ENCODE measurements around the gene MBD5.

MBD5 gene

DNA sequence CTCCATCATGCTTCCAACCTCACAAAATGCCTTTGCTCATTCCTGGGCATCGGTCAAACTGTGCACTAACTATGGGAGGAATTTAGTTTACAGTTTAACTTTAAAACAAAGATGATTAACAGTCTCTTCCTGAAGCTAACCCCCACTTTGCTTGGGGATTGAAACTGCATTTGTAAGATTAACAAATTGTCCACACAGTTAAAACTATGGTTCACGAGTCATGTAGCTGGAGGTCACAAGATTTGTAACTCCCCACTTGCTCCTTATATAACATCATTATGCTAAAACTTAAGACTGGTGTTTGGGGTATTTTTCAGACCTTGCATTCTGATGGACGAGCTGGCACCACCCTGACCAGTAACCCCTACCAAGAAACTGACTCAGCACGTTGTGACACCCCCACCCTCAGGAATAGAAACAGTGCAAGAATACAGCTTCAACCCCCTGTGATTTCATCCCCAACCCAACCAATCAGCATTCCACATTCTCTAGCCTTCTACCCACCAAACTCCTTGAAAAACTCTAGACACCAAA is 252.3 kb downstream of the MBD5 start:
- intact Hi-C loops (cut with DNase I) = no loop called here

DNA sequence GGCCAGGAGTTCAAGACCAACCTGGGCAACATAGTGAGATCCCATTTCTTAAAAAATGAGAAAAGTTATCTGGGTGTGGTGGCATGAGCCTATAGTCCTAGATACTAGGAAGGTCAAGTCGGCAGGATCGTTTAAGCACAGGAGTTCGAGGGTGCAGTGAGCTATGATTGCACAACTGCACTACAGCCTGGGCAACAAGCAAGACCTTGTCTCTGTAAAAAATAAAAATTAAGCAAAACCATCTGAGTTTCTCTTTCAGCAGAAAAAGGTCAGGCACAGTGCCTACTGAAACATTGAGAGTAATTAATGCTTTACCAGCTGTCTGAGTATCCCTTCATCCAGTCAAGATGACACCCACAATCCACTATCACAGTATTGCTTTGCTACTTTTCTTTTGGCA is 258.3 kb downstream of the MBD5 start:
- intact Hi-C loops (cut with DNase I) = no loop called here
- no peak for DNase-seq

More for the DNA sequence above, 252.3 kb downstream of the MBD5 start:
- no peak for DNase-seq

DNA sequence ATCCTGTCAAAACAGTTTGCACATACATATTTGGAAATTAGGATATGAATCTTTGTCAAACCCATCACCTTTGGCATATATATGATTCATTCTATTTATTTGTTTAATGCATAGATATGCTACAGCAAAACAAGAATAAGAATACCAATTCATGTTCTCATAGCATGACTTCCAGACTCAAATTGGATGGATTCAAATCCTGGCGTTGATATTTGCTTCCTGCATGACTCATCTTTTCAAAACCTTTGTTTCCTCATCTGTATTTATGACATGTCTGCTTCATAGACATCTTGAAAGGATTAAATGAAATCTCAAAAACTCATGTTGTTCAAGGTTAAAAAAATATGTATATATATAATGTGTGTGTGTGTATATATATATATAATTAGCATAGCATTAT is 261.3 kb downstream of the MBD5 start:
- no peak for DNase-seq
- intact Hi-C loops (cut with DNase I) = no loop called here

DNA sequence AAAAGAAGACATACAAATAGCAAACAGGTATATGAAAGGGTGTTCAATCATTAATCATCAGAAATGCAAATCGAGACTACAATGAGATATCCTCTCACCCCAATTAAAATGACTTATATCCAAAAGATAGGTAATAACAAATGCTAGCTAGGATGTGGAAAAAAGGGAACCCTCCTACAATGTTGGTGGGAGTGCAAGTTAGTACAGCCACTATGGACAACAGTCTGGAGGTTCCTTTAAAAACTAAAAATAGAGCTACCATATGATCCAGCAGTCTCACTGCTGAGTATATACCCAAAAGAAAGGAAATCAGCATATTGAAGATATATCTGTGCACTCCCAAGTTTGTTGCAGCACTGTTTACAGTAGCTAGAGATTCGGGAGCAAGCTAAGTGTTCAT is 271.5 kb downstream of the MBD5 start:
- intact Hi-C loops (cut with DNase I) = no loop called here
- DNase-seq = no peak

DNA sequence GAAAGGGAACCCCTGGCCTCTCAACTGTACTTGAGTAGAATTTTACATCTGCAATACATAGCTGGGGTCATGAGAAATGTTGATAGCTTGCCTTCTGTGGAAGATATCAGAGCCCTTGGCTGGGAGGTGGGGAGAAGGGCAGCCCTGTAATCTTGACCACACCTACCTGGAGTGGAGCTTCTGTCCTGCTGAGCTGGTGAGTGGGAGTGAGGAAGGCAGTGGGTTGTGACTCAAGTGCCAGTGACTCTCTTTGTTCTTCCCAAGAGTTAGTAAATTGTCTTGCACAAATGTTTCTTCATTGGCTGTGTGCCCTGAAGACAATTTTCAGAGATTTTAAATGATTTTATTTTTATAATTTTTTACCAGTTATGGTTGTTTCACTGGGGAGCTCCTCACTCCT is 277.3 kb downstream of the MBD5 start:
- intact Hi-C loops (cut with DNase I) = no loop called here
- no peak for DNase-seq

DNA sequence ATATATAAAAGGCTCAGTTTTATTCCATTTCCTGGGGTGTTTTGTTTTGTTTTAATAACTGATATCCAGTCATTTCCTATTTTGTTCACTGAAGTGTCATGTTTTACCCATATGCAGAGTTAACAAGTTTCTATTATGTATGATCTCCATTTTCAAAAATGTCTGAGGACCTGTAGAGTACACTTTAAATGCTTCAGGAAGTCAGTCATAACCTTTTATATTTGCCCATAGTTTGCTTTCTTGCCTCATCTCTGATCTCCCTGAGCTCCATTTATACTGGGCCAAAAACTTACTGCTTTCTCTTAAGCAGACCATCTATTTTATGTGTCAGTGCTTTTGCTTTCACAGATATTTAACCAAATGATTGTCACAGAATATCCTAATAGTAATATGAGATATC is 278.7 kb downstream of the MBD5 start:
- no peak for DNase-seq
- intact Hi-C loops (cut with DNase I) = no loop called here

DNA sequence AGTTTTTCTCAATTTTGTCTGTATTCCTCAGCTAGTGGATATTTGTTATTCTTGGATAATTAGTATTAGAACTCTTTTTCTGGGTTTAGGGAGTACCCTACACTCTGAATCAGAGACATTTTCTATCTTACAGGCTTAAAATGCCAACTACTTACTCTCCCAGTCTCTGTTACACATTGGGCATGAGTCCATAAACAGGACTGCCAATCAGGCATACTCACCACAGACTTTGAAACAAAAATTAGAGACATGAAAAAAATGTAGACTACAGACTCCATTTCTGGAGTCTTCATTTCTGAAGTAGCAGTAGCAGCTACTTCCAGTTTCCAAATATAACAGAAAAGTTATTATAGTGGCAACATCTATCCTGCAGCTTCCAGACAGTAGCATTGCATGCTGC is 279.7 kb downstream of the MBD5 start:
- no peak for DNase-seq
- intact Hi-C loops (cut with DNase I) = no loop called here

DNA sequence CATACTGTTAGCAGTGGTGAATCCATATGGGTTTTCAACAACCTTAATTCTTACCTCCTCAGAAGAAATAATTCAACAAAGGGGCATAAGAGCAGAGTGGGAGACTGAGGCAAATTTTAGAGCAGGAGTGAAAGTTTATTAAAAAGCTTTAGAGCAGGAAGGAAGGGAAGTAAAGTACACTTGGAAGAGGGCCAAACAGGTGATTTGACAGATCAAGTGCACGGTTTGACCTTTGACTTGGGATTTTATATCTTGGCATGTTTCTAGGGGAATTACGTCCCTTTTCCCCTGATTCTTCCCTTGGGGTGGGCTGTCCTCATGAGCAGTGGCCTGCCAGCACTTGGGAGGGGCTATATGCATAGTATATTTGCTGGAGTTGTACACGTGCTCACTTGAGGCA is 280.5 kb downstream of the MBD5 start:
- intact Hi-C loops (cut with DNase I) = no loop called here
- no peak for DNase-seq

DNA sequence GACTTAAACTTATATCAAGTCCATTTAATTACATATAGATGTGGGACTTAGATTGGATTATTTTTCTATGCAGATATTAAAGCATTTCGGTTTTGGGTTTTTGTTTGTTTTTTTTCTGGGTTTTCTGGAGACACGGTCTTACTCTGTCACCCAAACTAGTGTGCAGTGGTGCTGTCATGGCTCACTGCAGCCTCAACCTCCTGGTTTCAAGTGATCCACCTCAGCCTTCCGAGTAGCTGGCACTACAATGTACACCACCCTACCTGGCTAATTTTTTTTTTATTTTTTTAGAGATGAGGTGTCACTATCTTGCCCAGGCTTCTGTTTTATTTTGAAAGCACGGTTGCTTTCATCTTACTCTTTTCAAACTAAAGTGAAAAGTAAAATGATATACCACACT is 281.6 kb downstream of the MBD5 start:
- DNase-seq = no peak
- intact Hi-C loops (cut with DNase I) = no loop called here

DNA sequence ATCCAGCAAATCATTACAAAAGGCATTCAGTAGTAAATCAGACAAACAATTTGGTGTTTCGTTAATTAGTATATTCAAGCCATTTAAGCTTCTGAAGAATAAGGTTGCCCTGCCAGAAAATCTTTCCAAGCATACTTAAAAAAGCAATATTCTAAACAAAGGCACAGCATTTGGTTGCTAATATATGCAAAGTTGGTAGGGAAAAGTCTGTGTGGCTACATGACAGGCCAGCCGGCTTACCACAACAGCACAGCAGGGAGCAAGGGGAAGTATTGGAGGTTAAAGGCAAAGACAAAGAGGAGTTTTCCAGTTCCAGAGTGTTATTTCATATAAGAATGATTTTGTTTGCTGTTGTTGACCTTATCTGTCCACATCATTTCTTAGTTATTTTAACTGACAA is 282.3 kb downstream of the MBD5 start:
- intact Hi-C loops (cut with DNase I) = no loop called here
- DNase-seq = no peak

DNA sequence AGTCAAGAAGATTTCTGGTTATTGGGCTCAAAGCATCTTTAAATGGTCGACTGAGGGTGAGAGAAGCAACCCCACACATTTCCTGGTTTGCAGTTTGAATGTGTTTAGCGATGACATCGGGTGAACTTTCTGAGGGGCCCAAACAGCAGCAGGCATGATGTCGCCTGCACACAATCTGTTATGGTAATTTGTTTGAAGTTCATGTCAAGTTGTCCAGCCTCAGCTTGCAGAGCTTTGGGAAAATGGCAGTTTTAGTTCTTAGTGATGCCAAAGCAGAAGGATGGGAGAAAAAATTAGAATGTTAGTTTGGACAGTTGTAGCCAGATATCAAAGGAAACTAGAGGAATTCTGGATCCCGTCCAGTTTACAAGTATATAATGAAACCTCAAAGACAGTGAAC is 284.6 kb downstream of the MBD5 start:
- intact Hi-C loops (cut with DNase I) = no loop called here
- no peak for DNase-seq

DNA sequence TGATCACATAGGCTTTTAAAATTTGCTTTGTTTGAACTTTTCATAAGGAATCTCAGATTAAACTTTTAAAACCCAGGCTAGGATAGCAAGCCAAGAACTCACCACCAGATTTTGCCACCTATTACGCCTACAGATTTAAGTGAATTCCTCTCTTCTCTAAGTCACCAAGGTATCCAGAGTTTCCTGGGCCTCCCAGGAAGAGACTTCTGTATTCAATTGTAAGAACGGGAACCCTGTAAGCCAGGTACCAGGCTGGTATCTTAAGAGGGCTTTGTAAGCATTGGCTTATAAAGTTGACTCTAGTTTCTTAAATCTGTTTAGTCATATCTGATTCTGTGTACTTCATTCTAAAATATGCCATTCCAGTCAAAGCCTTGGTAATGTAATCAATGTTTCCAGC is 285.1 kb downstream of the MBD5 start:
- no peak for DNase-seq
- intact Hi-C loops (cut with DNase I) = no loop called here

DNA sequence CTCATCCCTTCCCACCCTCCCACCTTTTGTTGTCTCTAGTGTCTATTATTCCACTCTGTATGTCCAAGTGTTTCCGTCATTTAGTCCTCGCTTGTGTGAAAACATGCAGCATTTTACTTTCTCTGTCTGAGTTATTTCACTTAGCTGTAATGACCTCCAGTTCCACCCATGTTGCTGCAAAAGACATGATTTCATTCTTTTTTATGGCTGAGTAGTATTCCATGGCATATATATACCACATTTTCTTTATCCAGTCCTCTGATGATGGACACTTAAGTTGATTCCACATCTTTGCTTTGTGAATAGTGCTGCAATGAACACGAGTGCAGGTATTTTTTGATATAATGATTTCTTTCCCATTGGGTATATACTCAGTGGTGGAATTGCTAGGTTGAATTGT is 296.7 kb downstream of the MBD5 start:
- intact Hi-C loops (cut with DNase I) = no loop called here
- DNase-seq = no peak

DNA sequence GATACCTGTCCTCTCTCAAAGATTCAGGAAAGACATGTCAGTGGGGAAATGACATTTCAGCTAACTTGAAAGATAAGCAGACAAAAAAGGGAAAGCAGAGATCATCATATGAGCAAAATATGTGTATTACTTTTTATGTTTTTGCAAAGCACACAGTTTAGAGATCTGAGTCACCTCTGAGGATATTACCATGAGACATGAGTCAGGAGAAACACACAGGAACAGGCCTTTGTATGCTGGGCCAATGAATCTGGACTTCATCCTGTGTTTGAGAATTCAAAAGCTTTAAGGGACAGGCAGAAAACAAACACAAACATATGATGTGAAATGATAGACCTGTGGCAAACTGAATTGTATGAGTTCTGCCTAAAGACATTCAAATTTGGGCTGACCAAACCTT is 317.6 kb downstream of the MBD5 start:
- no peak for DNase-seq
- intact Hi-C loops (cut with DNase I) = no loop called here

DNA sequence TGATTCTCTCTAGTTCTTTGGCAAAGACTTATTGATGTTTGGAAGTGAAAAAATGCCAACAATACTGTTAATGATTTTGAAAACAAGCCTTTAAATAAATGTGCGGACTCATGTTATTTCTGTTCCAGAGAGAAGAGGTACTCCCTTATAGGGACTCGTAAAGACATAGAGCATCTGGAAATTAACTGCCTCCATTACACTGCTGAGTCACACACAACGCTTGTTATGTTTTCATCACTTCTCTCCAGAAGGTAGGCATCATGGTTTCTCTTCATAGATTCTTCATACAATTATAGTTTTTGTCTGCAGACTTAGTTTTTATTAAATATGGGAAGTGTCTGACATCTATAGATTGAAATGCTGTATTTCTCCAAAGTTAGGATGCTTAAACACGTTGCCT is 321.2 kb downstream of the MBD5 start:
- DNase-seq = no peak
- intact Hi-C loops (cut with DNase I) = no loop called here

DNA sequence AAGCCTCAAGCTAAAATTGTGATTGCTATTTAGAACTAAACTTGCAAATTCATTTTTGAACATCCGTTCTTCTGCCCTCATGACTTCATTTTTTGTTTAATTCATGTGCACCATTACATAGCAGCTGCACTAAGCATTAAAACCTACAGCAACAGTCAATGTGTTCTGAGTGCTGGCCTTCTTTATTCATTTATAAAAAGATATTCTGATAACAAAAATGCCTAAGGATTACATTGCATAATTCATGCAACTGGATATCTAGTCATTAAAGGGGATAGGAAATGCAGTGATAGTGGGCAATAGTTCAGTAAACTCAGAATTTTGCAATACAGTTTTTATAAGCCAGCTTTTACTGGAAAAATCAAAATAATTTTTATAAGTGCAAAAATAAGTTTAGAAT is 329.3 kb downstream of the MBD5 start:
- no peak for DNase-seq
- intact Hi-C loops (cut with DNase I) = no loop called here

DNA sequence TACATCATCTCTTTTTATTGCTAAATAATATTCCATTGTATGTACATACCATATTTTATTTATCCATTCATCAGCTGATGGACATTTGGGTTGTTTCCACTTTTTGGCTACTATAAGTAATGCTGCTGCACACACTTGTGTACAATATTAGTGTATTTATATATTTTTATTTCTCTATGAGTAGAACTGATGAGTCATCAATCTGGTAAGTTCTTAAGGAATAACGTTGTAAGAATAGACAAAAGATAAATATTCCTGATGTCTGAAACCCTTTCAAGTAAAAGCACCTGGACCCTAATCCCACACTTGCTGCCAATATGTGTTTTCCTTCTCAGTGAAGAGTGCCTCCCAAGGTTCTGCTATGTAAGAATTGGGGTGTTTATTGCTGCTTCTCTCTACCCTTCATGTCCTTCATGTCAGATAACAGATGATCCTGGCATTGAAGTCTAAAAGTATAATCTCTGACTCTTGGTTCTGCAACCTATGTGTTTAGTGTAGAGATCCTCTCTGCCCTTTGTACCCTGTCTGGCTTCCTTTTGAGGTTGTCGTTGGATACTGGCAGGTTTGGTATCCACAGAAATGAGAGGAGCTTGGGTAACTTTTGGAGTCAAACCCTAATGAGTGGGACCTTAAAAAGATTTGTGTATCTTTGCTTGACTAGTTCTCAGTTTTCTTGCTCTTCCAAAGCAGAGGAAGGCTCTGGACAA is 330.7 kb downstream of the MBD5 start:
- intact Hi-C loops (cut with DNase I) = no loop called here
- no peak for DNase-seq

DNA sequence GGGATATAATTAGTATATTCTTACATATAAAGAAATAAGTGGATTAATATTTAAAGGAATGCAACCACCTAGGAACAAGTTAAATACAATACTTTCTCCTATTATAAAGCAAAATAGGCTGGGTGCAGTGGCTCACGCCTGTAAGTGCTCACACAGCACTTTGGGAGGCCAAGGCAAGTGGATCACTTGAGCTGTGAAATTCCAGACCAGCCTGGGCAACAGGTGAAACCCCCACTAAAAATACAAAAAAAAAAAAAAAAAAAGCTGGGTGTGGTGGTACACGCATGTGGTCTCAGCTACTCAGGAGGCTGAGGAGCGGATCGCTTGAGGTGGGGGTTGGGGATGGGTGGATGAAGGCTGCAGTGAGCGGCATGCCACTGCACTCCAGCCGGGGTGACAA is 337.5 kb downstream of the MBD5 start:
- no peak for DNase-seq

DNA sequence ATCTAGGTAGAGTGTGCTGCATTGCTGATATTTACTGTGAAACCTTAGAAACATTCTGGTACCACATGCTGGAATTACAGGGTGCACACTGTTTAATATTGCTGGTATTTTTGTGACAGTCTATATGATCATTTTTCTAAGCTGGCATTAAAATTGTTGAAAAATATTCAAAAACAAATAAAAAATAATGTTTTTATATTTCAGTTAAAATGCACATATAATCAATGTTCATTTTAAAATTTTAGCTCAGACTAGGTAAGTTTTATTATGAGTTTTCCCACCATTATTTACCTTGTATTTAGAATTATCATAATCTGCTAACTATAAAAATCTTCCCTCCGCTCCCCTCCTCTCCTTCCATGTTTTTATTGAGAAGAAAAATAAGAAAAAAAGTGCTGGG is 339.8 kb downstream of the MBD5 start:
- DNase-seq = no peak
- intact Hi-C loops (cut with DNase I) = no loop called here

More for the DNA sequence above, 337.5 kb downstream of the MBD5 start:
- intact Hi-C loops (cut with DNase I) = no loop called here

DNA sequence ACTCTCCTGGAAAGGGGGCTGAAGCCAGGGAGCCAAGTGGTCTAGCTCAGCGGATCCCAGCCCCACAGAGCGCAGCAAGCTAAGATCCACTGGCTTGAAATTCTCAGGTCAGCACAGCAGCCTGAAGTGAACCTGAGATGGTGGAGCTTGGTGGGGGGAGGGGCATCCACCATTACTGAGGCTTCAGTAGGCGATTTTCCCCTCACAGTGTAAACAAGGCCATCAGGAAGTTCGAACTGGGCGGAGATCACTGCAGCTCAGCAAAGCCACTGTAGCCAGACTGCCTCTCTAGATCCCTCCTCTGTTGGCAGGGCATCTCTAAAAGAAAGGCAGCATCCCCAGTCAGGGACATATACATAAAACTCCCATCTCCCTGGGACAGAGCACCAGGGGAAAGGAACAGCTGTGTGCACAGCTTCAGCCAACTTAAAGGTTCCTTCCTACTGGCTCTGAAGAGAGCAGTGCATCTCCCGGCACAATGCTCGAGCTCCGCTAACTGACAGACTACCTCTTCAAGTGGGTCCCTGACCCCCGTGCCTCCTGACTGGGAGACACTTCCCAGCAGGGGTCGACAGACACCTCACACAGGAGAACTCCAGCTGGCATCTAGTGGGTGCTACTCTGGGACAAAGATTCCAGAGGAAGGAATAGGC is 341.4 kb downstream of the MBD5 start:
- intact Hi-C loops (cut with DNase I) = no loop called here
- peak in 1 of 10 donors; percentile 39 for DNase-seq

DNA sequence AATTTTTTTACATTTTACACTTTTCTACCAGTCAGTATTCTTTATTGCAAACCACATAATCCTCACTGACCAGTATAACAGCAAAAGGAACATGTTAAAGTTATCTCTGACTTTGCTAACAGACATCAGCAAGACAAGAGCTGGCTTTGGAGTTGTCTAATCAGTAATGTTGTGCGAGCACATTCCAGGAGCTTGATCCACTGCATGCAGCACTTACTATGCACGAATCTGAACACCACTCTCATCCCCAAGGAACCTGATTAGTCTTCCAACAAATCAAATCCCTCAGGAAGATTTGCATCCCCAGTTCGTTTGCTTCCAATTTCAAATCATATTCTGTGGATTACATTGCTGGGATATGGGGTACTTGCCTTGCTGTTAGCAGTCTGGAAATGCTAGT is 354.3 kb downstream of the MBD5 start:
- intact Hi-C loops (cut with DNase I) = no loop called here
- DNase-seq = no peak

DNA sequence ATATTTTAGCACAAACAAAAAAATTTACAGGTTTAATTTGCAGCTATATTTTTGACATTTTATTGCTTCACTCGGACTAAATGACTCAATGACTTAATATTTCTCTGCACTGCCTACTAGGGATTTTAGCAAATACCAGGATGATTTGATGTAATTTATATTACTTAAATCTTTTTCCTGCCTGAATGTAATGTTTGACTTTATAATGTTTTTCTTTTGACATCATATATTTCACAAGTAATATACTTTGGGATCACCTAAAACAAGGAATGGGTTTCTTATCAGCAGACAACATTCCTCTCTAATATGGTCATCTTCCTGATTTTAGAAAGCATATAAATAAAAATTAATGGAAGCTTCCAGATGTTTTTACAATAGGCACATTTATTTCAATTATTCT is 370.4 kb downstream of the MBD5 start:
- no peak for DNase-seq
- intact Hi-C loops (cut with DNase I) = no loop called here

Data from posterior cingulate gyrus (tissue), 11 donors.